PFSK-1 (cell line): Measurements from ENCODE around the gene SAMD4A.

Source experiments
- POLR2AphosphoS5 ChIP-seq: IDR thresholded peaks from 2 replicates; pipeline ENCODE4 v1.6.1; 2012; ENCODE audit warnings: low read depth, mild to moderate bottlenecking, control low read depth, low read length, moderate library complexity
- SIN3A ChIP-seq: IDR thresholded peaks from 2 replicates; pipeline ENCODE4 v1.6.1; 2012; ENCODE audit warnings: mild to moderate bottlenecking, low read length, moderate library complexity, borderline replicate concordance; ENCODE audit not compliant: insufficient read depth
- TAF1 ChIP-seq: IDR thresholded peaks from 2 replicates; pipeline ENCODE4 v1.6.1; 2012; ENCODE audit warnings: low read length, control low read depth, borderline replicate concordance; ENCODE audit not compliant: insufficient read depth
- TF ChIP-seq, protein P1 (sequence below), 2 experiments: IDR thresholded peaks; 2 replicates each; pipeline versions ENCODE4 v1.6.1 to v1.8.0; 2011 to 2012; ENCODE audit warnings: low read depth in 2 of 2, low read length in 2 of 2, control low read depth in 1 of 2, inconsistent platforms in 1 of 2, mild to moderate bottlenecking in 1 of 2, moderate library complexity in 1 of 2; ENCODE audit not compliant: insufficient read depth in 1 of 2

DNA sequence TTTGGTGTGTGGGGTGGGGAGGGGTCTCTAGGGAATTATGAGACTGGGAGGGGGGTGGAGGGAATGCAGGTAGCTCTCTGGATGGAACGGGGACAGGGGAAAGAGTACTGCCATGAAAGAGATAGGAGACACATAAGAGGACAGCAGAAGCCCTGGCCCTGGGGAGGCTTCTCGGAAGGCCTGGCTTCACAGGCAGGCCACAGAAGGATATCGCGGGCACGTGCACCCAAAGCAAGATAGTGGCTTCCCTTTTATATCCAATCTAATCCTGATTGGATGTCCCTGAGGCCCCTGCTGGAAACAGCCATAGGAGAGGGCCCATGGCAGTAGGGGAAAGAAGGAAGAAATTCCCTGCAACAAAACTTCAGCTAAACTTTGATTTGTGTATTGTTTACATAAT, 222.2 kb downstream of the SAMD4A start:
- no peak for TF ChIP-seq POLR2AphosphoS5
- TF ChIP-seq SIN3A: no peak
- TF ChIP-seq, protein P1, sequence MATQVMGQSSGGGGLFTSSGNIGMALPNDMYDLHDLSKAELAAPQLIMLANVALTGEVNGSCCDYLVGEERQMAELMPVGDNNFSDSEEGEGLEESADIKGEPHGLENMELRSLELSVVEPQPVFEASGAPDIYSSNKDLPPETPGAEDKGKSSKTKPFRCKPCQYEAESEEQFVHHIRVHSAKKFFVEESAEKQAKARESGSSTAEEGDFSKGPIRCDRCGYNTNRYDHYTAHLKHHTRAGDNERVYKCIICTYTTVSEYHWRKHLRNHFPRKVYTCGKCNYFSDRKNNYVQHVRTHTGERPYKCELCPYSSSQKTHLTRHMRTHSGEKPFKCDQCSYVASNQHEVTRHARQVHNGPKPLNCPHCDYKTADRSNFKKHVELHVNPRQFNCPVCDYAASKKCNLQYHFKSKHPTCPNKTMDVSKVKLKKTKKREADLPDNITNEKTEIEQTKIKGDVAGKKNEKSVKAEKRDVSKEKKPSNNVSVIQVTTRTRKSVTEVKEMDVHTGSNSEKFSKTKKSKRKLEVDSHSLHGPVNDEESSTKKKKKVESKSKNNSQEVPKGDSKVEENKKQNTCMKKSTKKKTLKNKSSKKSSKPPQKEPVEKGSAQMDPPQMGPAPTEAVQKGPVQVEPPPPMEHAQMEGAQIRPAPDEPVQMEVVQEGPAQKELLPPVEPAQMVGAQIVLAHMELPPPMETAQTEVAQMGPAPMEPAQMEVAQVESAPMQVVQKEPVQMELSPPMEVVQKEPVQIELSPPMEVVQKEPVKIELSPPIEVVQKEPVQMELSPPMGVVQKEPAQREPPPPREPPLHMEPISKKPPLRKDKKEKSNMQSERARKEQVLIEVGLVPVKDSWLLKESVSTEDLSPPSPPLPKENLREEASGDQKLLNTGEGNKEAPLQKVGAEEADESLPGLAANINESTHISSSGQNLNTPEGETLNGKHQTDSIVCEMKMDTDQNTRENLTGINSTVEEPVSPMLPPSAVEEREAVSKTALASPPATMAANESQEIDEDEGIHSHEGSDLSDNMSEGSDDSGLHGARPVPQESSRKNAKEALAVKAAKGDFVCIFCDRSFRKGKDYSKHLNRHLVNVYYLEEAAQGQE (IDR thresholded peaks at IDR 0.05; ENCODE audit: insufficient read depth in 1 of 2, low read depth in 2 of 2, low read length in 2 of 2): no peak
- no peak for TF ChIP-seq TAF1
